Testis (tissue), 3 donors: ENCODE results near the gene UTP3. TPM values are rescaled to one million over a fixed set of nuclear protein-coding genes. Genes with fewer than 3 reads are reported as not detected.
"Not testable (repeated sequence)": the region's sequence is repeated elsewhere in the genome, so short reads cannot be mapped to it uniquely, and the experiment has no call there.

Source experiments
- DNase-seq: peaks from one replicate; pipeline ENCODE4 v3.0.0-alpha.2; 2019
- H3K27ac ChIP-seq, 2 donors: fragments of 200-600 bp; sonication (generic); one replicate each; pipeline ENCODE4 v1.5.1; 2019
- H3K27me3 ChIP-seq: fragments of 200-600 bp; sonication (generic); one replicate; pipeline ENCODE4 v1.5.1; 2019
- H3K36me3 ChIP-seq: fragments of 200-600 bp; sonication (generic); one replicate; pipeline ENCODE4 v1.5.1; 2017; ENCODE audit warnings: low read depth; ENCODE audit errors: missing control alignments
- H3K4me1 ChIP-seq: fragments of 200-600 bp; sonication (generic); one replicate; pipeline ENCODE4 v1.5.1; 2019
- H3K4me3 ChIP-seq, 2 donors: fragments of 200-600 bp; sonication (generic); one replicate each; pipeline ENCODE4 v1.5.1; 2017 to 2019
- H3K9me3 ChIP-seq: fragments of 200-600 bp; sonication (generic); one replicate; pipeline ENCODE4 v1.5.1; 2017
- POLR2A ChIP-seq: fragments of 450-650 bp; IDR thresholded peaks from one replicate; pipeline ENCODE4 v1.6.1; 2017; ENCODE audit warnings: antibody characterized with exemption, mild to moderate bottlenecking, moderate library complexity
- WGBS, 2 donors: methylation state at CpG; one replicate each; pipeline ENCODE4 v1.1.5; 2018; 5-methylcytosine and 5-hydroxymethylcytosine counted together
- intact Hi-C: fragments of 100-400 bp; cut with DNase I; formaldehyde crosslinking; loops from one replicate; pipeline ENCODE4 v1.15.1; 2023; ENCODE audit warnings: low total_unique reads
- polyA plus RNA-seq: library from polyadenylated mRNA; stranded (reverse); fragments of 350-450 nt; fragmentation: Illumina TruSeq; extraction: RNeasy Lipid Tissue Mini Kit (QIAGEN cat#74804); gene quantifications from one replicate; pipeline ENCODE4 v1.2.3, GENCODE V29; 2014; ENCODE audit warnings: low read depth, low replicate concordance; ENCODE audit not compliant: insufficient read depth
- total RNA-seq, 2 donors: library from RNA; depleted of rRNA; stranded (reverse); fragments of >200 nt; gene quantifications; one replicate each; pipeline ENCODE4 v1.2.3, GENCODE V29; 2016
- TF ChIP-seq, protein P1 (sequence below), 3 experiments: fragments of 450-650 bp in 2 of 3; fragments of 200-600 bp in 1 of 3; sonication (generic) in 1 of 3; IDR thresholded peaks; one replicate each; pipeline ENCODE4 v1.5.1; 2016 to 2019; ENCODE audit warnings: antibody characterized with exemption in 3 of 3, mild to moderate bottlenecking in 2 of 3, moderate library complexity in 1 of 3

The UTP3 gene
- total and polyA plus RNA-seq, 3 donors from 2014 or later: 18.5 to 26.0 (median 25.4) TPM

DNA sequence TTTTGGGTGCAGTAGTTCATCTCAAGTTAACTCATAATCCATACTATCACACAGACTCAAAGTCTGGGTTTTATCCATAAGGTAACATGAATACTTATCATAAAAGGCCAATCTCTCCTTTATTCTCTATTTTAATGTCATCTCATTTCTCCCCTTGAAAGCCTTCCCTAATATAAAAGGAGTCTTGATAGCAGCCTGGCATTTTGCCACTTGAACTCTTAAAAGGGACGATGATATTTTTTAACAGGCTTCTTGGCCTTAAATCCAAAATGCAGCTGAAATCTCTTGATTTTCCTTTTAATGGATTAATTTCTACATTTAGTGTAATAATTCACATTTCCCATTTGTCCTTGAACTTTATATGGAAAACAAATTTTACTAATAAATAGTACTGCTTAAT is 13.6 kb upstream of the UTP3 start:
- no peak overlapping the region for H3K27ac ChIP-seq
- TF ChIP-seq, protein P1, sequence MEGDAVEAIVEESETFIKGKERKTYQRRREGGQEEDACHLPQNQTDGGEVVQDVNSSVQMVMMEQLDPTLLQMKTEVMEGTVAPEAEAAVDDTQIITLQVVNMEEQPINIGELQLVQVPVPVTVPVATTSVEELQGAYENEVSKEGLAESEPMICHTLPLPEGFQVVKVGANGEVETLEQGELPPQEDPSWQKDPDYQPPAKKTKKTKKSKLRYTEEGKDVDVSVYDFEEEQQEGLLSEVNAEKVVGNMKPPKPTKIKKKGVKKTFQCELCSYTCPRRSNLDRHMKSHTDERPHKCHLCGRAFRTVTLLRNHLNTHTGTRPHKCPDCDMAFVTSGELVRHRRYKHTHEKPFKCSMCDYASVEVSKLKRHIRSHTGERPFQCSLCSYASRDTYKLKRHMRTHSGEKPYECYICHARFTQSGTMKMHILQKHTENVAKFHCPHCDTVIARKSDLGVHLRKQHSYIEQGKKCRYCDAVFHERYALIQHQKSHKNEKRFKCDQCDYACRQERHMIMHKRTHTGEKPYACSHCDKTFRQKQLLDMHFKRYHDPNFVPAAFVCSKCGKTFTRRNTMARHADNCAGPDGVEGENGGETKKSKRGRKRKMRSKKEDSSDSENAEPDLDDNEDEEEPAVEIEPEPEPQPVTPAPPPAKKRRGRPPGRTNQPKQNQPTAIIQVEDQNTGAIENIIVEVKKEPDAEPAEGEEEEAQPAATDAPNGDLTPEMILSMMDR (IDR thresholded peaks at IDR 0.05): no peak
- TF ChIP-seq POLR2A: no peak
- intact Hi-C loops: no loop called here
- H3K9me3 ChIP-seq: no peaks in the 10 kb centered on the region
- H3K4me3 ChIP-seq: no peak overlapping the region
- 33 to 42% methylated on average over 1 of the region's 1 CpG for WGBS, 2 donors
- H3K36me3 ChIP-seq: no peaks in the 10 kb centered on the region
- no peaks in the 10 kb centered on the region for H3K27me3 ChIP-seq
- DNase-seq: no peak
- no peaks in the 10 kb centered on the region for H3K4me1 ChIP-seq

DNA sequence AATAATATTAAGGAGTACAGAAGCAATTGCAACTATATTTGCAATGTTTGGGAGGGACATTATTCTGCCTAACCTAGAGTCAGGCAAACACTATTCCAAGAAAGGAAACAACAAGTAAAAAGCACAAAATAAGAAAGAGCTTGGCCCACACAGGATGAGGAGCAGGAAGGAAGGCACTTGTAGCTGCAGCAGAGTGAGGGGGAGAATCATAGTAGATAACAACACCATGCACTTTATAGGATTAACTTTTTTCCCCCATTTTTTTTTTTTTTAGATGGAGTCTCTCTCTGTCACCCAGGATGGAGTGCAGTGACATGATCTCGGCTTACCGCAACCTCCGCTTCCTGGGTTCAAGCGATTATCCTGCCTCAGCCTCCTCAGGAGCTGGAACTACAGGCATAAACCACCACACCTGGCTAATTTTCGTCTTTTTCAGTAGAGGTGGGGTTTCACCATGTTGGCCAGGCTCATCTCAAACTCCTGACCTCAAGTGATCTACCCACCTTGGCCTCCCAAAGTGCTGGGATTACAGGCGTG is 11.7 kb upstream of the UTP3 start:
- no peak overlapping the region for H3K4me3 ChIP-seq
- no peaks in the 10 kb centered on the region for H3K27me3 ChIP-seq
- TF ChIP-seq, protein P1 (IDR thresholded peaks at IDR 0.05): no peak
- TF ChIP-seq POLR2A: no peak
- no peak for DNase-seq
- H3K36me3 ChIP-seq: no peaks in the 10 kb centered on the region
- no peak overlapping the region for H3K27ac ChIP-seq
- H3K4me1 ChIP-seq: no peaks in the 10 kb centered on the region
- H3K9me3 ChIP-seq: no peaks in the 10 kb centered on the region
- intact Hi-C loops: no loop called here
- WGBS, 2 donors: 91 to 92% methylated on average over 6 of the region's 6 CpGs

GRCh38 chr4:70678383-70678999 is 9.8 kb upstream of the UTP3 start:
- Histone ChIP-seq H3K4me3 (no peak overlapping the region), H3K27me3 (no peaks in the 10 kb centered on the region), H3K36me3 (no peaks in the 10 kb centered on the region), H3K9me3 (no peaks in the 10 kb centered on the region), H3K27ac (no peak overlapping the region), H3K4me1 (no peaks in the 10 kb centered on the region)
- no peak for TF ChIP-seq POLR2A
- TF ChIP-seq, protein P1 (IDR thresholded peaks at IDR 0.05): no peak
- no peak for DNase-seq
- intact Hi-C loops: no loop called here
- 82 to 92% methylated on average over 1 of the region's 1 CpG for WGBS, 2 donors

GRCh38 chr4:70680934-70681333 is 7.4 kb upstream of the UTP3 start:
- H3K27ac ChIP-seq: no peak overlapping the region
- no peaks in the 10 kb centered on the region for H3K27me3 ChIP-seq
- no peak for DNase-seq
- no peaks in the 10 kb centered on the region for H3K36me3 ChIP-seq
- H3K9me3 ChIP-seq: no peaks in the 10 kb centered on the region
- H3K4me3 ChIP-seq: no peak overlapping the region
- H3K4me1 ChIP-seq: no peaks in the 10 kb centered on the region
- intact Hi-C loops: no loop called here
- TF ChIP-seq, protein P1 (IDR thresholded peaks at IDR 0.05): no peak
- TF ChIP-seq POLR2A: no peak

- intact Hi-C loops: no loop called here
- no peaks in the 10 kb centered on the region for H3K27me3 ChIP-seq
- H3K4me1 ChIP-seq: no peaks in the 10 kb centered on the region
- no peaks in the 10 kb centered on the region for H3K9me3 ChIP-seq
- H3K27ac ChIP-seq: no peak overlapping the region
- TF ChIP-seq, protein P1 (IDR thresholded peaks at IDR 0.05): no peak
- no peak for TF ChIP-seq POLR2A
- no peaks in the 10 kb centered on the region for H3K36me3 ChIP-seq
- H3K4me3 ChIP-seq: no peak overlapping the region
- DNase-seq: no peak
Measured at GRCh38 chr4:70681704-70682103, 6.6 kb upstream of the UTP3 start.

DNA sequence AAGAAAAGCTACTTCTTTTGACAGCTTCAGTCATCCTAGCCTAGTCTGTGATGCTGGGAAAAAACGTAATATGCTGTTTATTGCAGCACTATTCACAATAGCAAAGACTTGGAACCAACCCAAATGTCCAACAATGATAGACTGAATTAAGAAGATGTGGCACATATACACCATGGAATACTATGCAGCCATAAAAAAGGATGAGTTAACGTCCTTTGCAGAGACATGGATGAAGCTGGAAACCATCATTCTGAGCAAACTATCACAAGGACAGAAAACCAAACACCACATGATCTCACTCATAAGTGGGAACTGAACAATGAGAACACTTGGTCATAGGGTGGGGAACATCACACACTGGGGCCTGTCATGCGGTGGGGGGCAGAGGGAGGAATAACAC is 6.2 kb upstream of the UTP3 start:
- H3K4me3 ChIP-seq, H3K27ac ChIP-seq, H3K27me3 ChIP-seq, H3K9me3 ChIP-seq, DNase-seq, H3K4me1 ChIP-seq, intact Hi-C loops, H3K36me3 ChIP-seq: not testable (repeated sequence)
- 85 to 88% methylated on average over 3 of the region's 3 CpGs for WGBS, 2 donors
